ENCODE measurements around the gene PLXDC2.

The PLXDC2 gene

GRCh38 chr10:20115894-20116293 lies 299.7 kb downstream of the PLXDC2 start:
- TF ChIP-seq TAF1 (IDR thresholded peaks at IDR 0.05; ENCODE audit: low read depth, low read length) (no peak), SPI1 (IDR thresholded peaks at IDR 0.05; ENCODE audit: low read depth, low read length) (no peak)
- FAIRE-seq, result no peak
- DNase-seq (ENCODE audit: insufficient read length, low spot score), result no peak

DNA sequence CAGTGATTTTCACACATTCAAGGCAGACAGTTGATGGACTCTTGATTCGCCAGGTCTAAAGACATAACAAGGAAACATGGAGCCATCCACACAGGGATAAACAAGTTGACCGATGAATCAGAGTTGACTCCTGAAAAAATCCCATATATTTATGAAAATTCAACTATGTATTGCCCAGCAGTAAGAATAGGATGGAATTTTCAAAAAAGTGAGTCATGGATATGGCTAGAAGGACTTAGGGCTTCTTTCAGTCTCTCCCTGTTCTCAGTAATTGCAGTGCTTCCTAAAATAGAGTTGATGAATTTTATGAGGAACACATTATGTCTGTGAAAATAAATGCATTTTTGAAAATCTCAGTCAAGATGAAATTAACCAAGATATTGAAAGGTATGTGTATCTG lies 301.2 kb downstream of the PLXDC2 start:
- no peak for TF ChIP-seq SPI1 (IDR thresholded peaks at IDR 0.05; ENCODE audit: low read depth, low read length)
- TF ChIP-seq POLR2A (IDR thresholded peaks at IDR 0.05; ENCODE audit: low read depth, low read length), result no peak
- no peak for TF ChIP-seq POLR2AphosphoS5 (IDR thresholded peaks at IDR 0.05; ENCODE audit: low read depth, low read length)
- no peak for DNase-seq (ENCODE audit: insufficient read length, low spot score)
- no peak for FAIRE-seq

DNA sequence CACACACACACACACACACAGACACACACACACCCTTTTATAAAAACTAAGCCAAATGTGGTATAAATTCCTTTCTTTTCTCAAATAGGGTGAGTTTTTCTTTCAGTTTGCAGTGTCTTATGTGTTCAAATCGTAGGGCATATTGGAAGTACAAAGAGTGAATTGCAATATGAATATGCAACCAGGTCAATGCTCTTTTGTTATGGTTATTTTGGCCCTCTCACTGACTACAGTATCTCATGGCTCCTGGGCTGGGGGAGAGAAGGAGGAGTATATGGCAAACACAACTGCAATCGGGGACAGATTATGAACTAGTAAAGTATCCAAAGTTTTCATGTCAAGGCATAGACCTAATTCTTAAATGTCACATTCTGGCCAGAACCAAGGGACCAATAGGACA lies 301.9 kb downstream of the PLXDC2 start:
- no peak for TF ChIP-seq POU2F2 (IDR thresholded peaks at IDR 0.05; ENCODE audit: low read depth, low read length)
- no peak for TF ChIP-seq SPI1 (IDR thresholded peaks at IDR 0.05; ENCODE audit: low read depth, low read length)
- no peak for TF ChIP-seq PAX5 (IDR thresholded peaks at IDR 0.05; ENCODE audit: insufficient read depth, low read length, severe bottlenecking)
- no peak for TF ChIP-seq TAF1 (IDR thresholded peaks at IDR 0.05; ENCODE audit: low read depth, low read length)
- no peak for TF ChIP-seq POLR2AphosphoS5 (IDR thresholded peaks at IDR 0.05; ENCODE audit: low read depth, low read length)
- TF ChIP-seq POLR2A (IDR thresholded peaks at IDR 0.05; ENCODE audit: low read depth, low read length), result no peak
- DNase-seq (ENCODE audit: insufficient read length, low spot score) (no peak), FAIRE-seq (no peak)

DNA sequence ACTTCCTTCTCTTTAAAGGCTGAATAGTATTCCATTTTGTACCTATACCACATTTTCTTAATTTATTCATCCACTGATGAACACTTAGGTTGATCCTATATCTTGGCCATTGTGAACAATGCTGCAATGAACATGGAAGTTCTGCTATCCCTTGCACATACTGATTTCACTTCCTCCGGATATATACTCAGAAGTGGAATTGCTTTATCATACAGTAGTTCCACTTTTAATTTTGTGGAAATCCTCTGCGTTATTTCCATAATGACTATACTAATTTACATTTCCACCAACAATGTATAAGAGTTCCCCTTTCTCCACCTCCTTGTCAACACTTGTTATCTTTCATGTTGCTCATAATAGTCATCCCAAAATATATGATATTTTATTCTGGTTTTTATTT lies 312.6 kb downstream of the PLXDC2 start:
- TF ChIP-seq PAX5 (IDR thresholded peaks at IDR 0.05; ENCODE audit: insufficient read depth, low read length, severe bottlenecking), result no peak
- TF ChIP-seq POU2F2 (IDR thresholded peaks at IDR 0.05; ENCODE audit: low read depth, low read length), result no peak
- TF ChIP-seq POLR2AphosphoS5 (IDR thresholded peaks at IDR 0.05; ENCODE audit: low read depth, low read length), result no peak
- no peak for TF ChIP-seq SPI1 (IDR thresholded peaks at IDR 0.05; ENCODE audit: low read depth, low read length)
- TF ChIP-seq TAF1 (IDR thresholded peaks at IDR 0.05; ENCODE audit: low read depth, low read length), result no peak
- TF ChIP-seq POLR2A (IDR thresholded peaks at IDR 0.05; ENCODE audit: low read depth, low read length), result no peak

GRCh38 chr10:20132816-20133215 lies 316.6 kb downstream of the PLXDC2 start:
- TF ChIP-seq POU2F2 (IDR thresholded peaks at IDR 0.05; ENCODE audit: low read depth, low read length) (no peak), TAF1 (IDR thresholded peaks at IDR 0.05; ENCODE audit: low read depth, low read length) (no peak), POLR2AphosphoS5 (IDR thresholded peaks at IDR 0.05; ENCODE audit: low read depth, low read length) (no peak), POLR2A (IDR thresholded peaks at IDR 0.05; ENCODE audit: low read depth, low read length) (no peak), PAX5 (IDR thresholded peaks at IDR 0.05; ENCODE audit: insufficient read depth, low read length, severe bottlenecking) (no peak), SPI1 (IDR thresholded peaks at IDR 0.05; ENCODE audit: low read depth, low read length) (no peak)
- DNase-seq (ENCODE audit: insufficient read length, low spot score) (no peak), FAIRE-seq (no peak)

More for the DNA sequence above, 312.6 kb downstream of the PLXDC2 start:
- DNase-seq (ENCODE audit: insufficient read length, low spot score) (no peak), FAIRE-seq (no peak)

- TF ChIP-seq POLR2A (IDR thresholded peaks at IDR 0.05; ENCODE audit: low read depth, low read length) (no peak), PAX5 (IDR thresholded peaks at IDR 0.05; ENCODE audit: insufficient read depth, low read length, severe bottlenecking) (no peak), POLR2AphosphoS5 (IDR thresholded peaks at IDR 0.05; ENCODE audit: low read depth, low read length) (no peak), TAF1 (IDR thresholded peaks at IDR 0.05; ENCODE audit: low read depth, low read length) (no peak)
- FAIRE-seq (no peak), DNase-seq (ENCODE audit: insufficient read length, low spot score) (no peak)
These were observed 317.5 kb downstream of the PLXDC2 start for GRCh38 chr10:20133669-20134189.

DNA sequence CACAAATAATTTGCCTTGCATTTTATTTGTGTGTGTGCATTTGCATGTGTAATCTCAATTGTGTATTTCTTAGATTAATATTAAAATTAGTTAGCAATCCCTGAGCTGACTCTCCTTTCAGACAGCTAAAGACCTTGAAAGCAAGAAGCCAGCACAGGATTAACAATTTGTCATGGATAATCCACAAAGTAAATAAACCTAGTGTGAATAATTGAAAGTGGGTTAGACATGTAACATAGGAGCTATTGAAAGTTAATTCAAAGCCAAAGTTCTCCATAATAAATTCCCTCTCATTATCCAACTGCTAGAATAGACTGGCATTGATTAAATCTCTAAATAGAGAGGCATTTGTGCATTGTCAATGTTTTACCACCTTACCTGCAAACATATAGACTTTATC lies 326.1 kb downstream of the PLXDC2 start:
- TF ChIP-seq TAF1 (IDR thresholded peaks at IDR 0.05; ENCODE audit: low read depth, low read length) (no peak), POLR2AphosphoS5 (IDR thresholded peaks at IDR 0.05; ENCODE audit: low read depth, low read length) (no peak), SPI1 (IDR thresholded peaks at IDR 0.05; ENCODE audit: low read depth, low read length) (no peak), POU2F2 (IDR thresholded peaks at IDR 0.05; ENCODE audit: low read depth, low read length) (no peak), PAX5 (IDR thresholded peaks at IDR 0.05; ENCODE audit: insufficient read depth, low read length, severe bottlenecking) (no peak), POLR2A (IDR thresholded peaks at IDR 0.05; ENCODE audit: low read depth, low read length) (no peak)
- DNase-seq (ENCODE audit: insufficient read length, low spot score) (no peak), FAIRE-seq (no peak)

- no peak for TF ChIP-seq TAF1 (IDR thresholded peaks at IDR 0.05; ENCODE audit: low read depth, low read length)
- no peak for TF ChIP-seq PAX5 (IDR thresholded peaks at IDR 0.05; ENCODE audit: insufficient read depth, low read length, severe bottlenecking)
- no peak for TF ChIP-seq SPI1 (IDR thresholded peaks at IDR 0.05; ENCODE audit: low read depth, low read length)
- no peak for TF ChIP-seq POLR2AphosphoS5 (IDR thresholded peaks at IDR 0.05; ENCODE audit: low read depth, low read length)
- TF ChIP-seq POLR2A (IDR thresholded peaks at IDR 0.05; ENCODE audit: low read depth, low read length), result no peak
- TF ChIP-seq POU2F2 (IDR thresholded peaks at IDR 0.05; ENCODE audit: low read depth, low read length), result no peak
- FAIRE-seq, result no peak
- no peak for DNase-seq (ENCODE audit: insufficient read length, low spot score)
These were observed 328.0 kb downstream of the PLXDC2 start for GRCh38 chr10:20144268-20144667.

DNA sequence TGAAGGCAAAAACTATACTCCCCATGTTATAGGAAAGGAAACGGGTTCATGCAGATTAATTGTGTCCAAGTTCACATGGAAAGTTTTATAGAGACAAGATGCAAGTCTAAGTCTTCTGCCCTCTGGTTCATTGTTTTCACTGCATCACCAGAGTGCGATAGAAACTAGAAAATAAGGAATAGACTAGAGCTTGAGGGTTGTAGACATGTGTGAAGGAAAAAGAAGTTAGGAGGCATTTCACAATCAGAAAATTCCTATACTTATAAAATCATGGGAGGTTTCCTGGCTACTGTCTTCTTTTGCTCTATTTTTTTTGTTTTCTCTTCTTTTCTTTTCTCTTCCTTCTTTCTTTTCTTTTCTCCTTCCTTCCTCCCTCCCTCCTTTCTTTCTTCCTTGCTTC lies 329.8 kb downstream of the PLXDC2 start:
- no peak for FAIRE-seq
- no peak for DNase-seq (ENCODE audit: insufficient read length, low spot score)
- TF ChIP-seq POU2F2 (IDR thresholded peaks at IDR 0.05; ENCODE audit: low read depth, low read length) (no peak), PAX5 (IDR thresholded peaks at IDR 0.05; ENCODE audit: insufficient read depth, low read length, severe bottlenecking) (no peak), SPI1 (IDR thresholded peaks at IDR 0.05; ENCODE audit: low read depth, low read length) (no peak), TAF1 (IDR thresholded peaks at IDR 0.05; ENCODE audit: low read depth, low read length) (no peak), POLR2AphosphoS5 (IDR thresholded peaks at IDR 0.05; ENCODE audit: low read depth, low read length) (no peak), POLR2A (IDR thresholded peaks at IDR 0.05; ENCODE audit: low read depth, low read length) (no peak)

GRCh38 chr10:20147684-20148083 lies 331.5 kb downstream of the PLXDC2 start:
- TF ChIP-seq POLR2A (IDR thresholded peaks at IDR 0.05; ENCODE audit: low read depth, low read length) (no peak), POLR2AphosphoS5 (IDR thresholded peaks at IDR 0.05; ENCODE audit: low read depth, low read length) (no peak)
- DNase-seq (ENCODE audit: insufficient read length, low spot score), result no peak
- FAIRE-seq, result no peak
